K562 (cell line): ENCODE measurements around the gene APLP1. TPM values are rescaled to one million over a fixed set of nuclear protein-coding genes. Genes with fewer than 3 reads are reported as not detected.

Experiments
- ATAC-seq: fragments of 200-7000 bp; cut with Tn5 transposase; 3 replicates; pipeline ENCODE4 v1.9.1; 2020; ENCODE audit warnings: moderate library complexity
- BruUV-seq: library from RNA; stranded (reverse); fragments of 400-500 nt; replicated peaks from 2 replicates; lab custom pipeline; 2021; lab: Mats Ljungman, UMichigan
- CTCF ChIA-PET: fragments of 300-600 bp; formaldehyde crosslinking; extraction: SDS; loops from one replicate; lab custom pipeline; 2021; ENCODE audit warnings: low intra/inter-chr PET ratio; lab: Yijun Ruan, JAX
- POLR2A ChIA-PET: fragments of 300-600, 350-650 bp; sonication (Branson Sonifier 250); formaldehyde crosslinking; extraction: SDS; loops from one replicate; lab custom pipeline; 2021; ENCODE audit warnings: antibody characterized with exemption, inconsistent platforms; lab: Yijun Ruan, JAX
- DNase-seq, 4 experiments: peaks; one replicate each; pipeline versions ENCODE4 v3.0.0 to v3.0.0-alpha.2; 2011 to 2018; ENCODE audit warnings: low spot score in 3 of 4, mixed read lengths in 3 of 4; ENCODE audit errors: extremely low read depth in 1 of 4
- FAIRE-seq: peaks from 2 replicates; lab custom pipeline; 2011; peaks lifted over from hg19 to GRCh38; lab: Jason Lieb, UNC
- H2AFZ ChIP-seq: 2 replicates; pipeline ENCODE4 v1.6.0; 2011; ENCODE audit warnings: low read depth, low read length, control low read depth, inconsistent platforms
- H3K27ac ChIP-seq: fragments of 200-600 bp; 3 replicates; pipeline ENCODE4 v1.8.0; 2011; ENCODE audit warnings: low read depth, mild to moderate bottlenecking, control low read depth, inconsistent platforms, low read length, moderate library complexity, mixed read lengths; ENCODE audit errors: extremely low read depth
- H3K27me3 ChIP-seq, 2 experiments: fragments of 300-600 bp in 1 of 2; 2 replicates in 1 of 2; 3 replicates in 1 of 2; pipeline versions ENCODE4 v1.6.0 to v1.8.0; 2011; ENCODE audit warnings: inconsistent platforms in 2 of 2, low read length in 2 of 2, mild to moderate bottlenecking in 1 of 2, mixed read lengths in 1 of 2, moderate library complexity in 1 of 2; ENCODE audit not compliant: control insufficient read depth in 2 of 2, insufficient read depth in 2 of 2
- H3K36me3 ChIP-seq: fragments of 300-600 bp; 3 replicates; pipeline ENCODE4 v1.8.0; 2011; ENCODE audit warnings: mild to moderate bottlenecking, low read length, inconsistent platforms; ENCODE audit not compliant: control insufficient read depth, insufficient read depth
- H3K4me1 ChIP-seq, 2 experiments: fragments of 200-600 bp in 1 of 2; replicated peaks in 1 of 2; 2 replicates in 1 of 2; 3 replicates in 1 of 2; pipeline versions ENCODE4 v1.5.1 to v1.8.0; 2011; ENCODE audit warnings: inconsistent platforms in 2 of 2, low read length in 2 of 2, mild to moderate bottlenecking in 1 of 2, mixed read lengths in 1 of 2, moderate library complexity in 1 of 2; ENCODE audit not compliant: control insufficient read depth in 2 of 2, insufficient read depth in 2 of 2
- H3K4me2 ChIP-seq: 2 replicates; pipeline ENCODE4 v1.6.1; 2011; ENCODE audit warnings: low read length, control low read depth, inconsistent platforms, mixed read lengths; ENCODE audit not compliant: insufficient read depth
- H3K4me3 ChIP-seq: fragments of 200-600 bp; sonication (generic), shearing (Covaris generic); 2 replicates; pipeline ENCODE4 v1.5.1; 2016; ENCODE audit warnings: control low read depth, inconsistent platforms
- H3K79me2 ChIP-seq: fragments of 200-600 bp; 3 replicates; pipeline ENCODE4 v1.8.0; 2011; ENCODE audit warnings: low read length, inconsistent platforms; ENCODE audit not compliant: control insufficient read depth, insufficient read depth
- H3K9ac ChIP-seq, 2 experiments: 2 replicates each; pipeline versions ENCODE4 v1.6.0 to v1.6.1; 2011; ENCODE audit warnings: low read depth in 2 of 2, low read length in 2 of 2, control low read depth in 1 of 2, inconsistent platforms in 1 of 2, mild to moderate bottlenecking in 1 of 2, mixed read lengths in 1 of 2; ENCODE audit not compliant: insufficient read depth in 1 of 2
- H3K9me1 ChIP-seq: one replicate; pipeline ENCODE4 v1.6.0; 2011; ENCODE audit warnings: inconsistent platforms, mild to moderate bottlenecking, low read length, moderate library complexity; ENCODE audit not compliant: control insufficient read depth, insufficient read depth
- H3K9me3 ChIP-seq: replicated peaks from 2 replicates; pipeline ENCODE4 v1.5.1; 2011; ENCODE audit warnings: low read depth, low read length, inconsistent platforms; ENCODE audit not compliant: control insufficient read depth, insufficient read depth
- H4K20me1 ChIP-seq: replicated peaks from 2 replicates; pipeline ENCODE4 v1.6.1; 2011; ENCODE audit warnings: low read length, inconsistent platforms, mixed read lengths; ENCODE audit not compliant: control insufficient read depth, insufficient read depth
- CBX3 ChIP-seq, 2 experiments: IDR thresholded peaks; 1 replicate in 1 of 2; 2 replicates in 1 of 2; pipeline ENCODE4 v1.6.1; 2012; ENCODE audit warnings: inconsistent platforms in 2 of 2, low read length in 2 of 2, borderline replicate concordance in 1 of 2, control low read depth in 1 of 2
- EGR1 ChIP-seq: fragments of 450-650 bp; conservative IDR thresholded peaks from 2 replicates; pipeline ENCODE4 v1.6.1; 2017; ENCODE audit warnings: mild to moderate bottlenecking
- FOXA3 ChIP-seq, 2 experiments: fragments of 450-650 bp in 1 of 2; sonication (generic) in 1 of 2; formaldehyde crosslinking; IDR thresholded peaks in 1 of 2; conservative IDR thresholded peaks in 1 of 2; 2 replicates each; pipeline versions ENCODE4 v1.4.0 to v1.8.0; 2020 to 2022; ENCODE audit warnings: mild to moderate bottlenecking in 2 of 2, missing genetic modification reagents in 1 of 2
- IRF2 ChIP-seq: sonication (generic); formaldehyde crosslinking; IDR thresholded peaks from 2 replicates; pipeline ENCODE4 v1.8.1; 2022; ENCODE audit warnings: mild to moderate bottlenecking, missing genetic modification reagents
- NFIC ChIP-seq: fragments of 450-650 bp; IDR thresholded peaks from 2 replicates; pipeline ENCODE4 v1.6.1; 2017; ENCODE audit warnings: mild to moderate bottlenecking, inconsistent platforms
- U2AF1 ChIP-seq: fragments of 200-400 bp; formaldehyde crosslinking; optimal IDR thresholded peaks from 2 replicates; pipeline ENCODE3; 2017; ENCODE audit warnings: mild to moderate bottlenecking, low read depth, low read length, moderate library complexity
- WGBS: fragments of 100-300 bp; shearing (Covaris generic); methylation state at CpG from one replicate; pipeline ENCODE4 v1.1.6; 2016; ENCODE audit warnings: low coverage, mixed read lengths; ENCODE audit not compliant: insufficient coverage; ENCODE audit errors: missing lambda C conversion rate; 5-methylcytosine and 5-hydroxymethylcytosine counted together
- in situ Hi-C: fragments of 300-500 bp; cut with MboI; formaldehyde crosslinking; loops from 4 replicates; pipeline ENCODE4 v1.15.0; 2018; ENCODE audit warnings: inconsistent platforms, mixed read lengths
- intact Hi-C: fragments of 100-400 bp; cut with micrococcal nuclease; formaldehyde crosslinking; loops from 2 replicates; pipeline ENCODE4 v1.14.2; 2022
- polyA plus RNA-seq, 8 experiments: library from polyadenylated mRNA; depleted of rRNA in 4 of 8; stranded (reverse) in 5 of 8; unstranded in 3 of 8; fragments of >200 nt; fragmentation: Nextera tagmentation in 2 of 8; fragmentation: Illumina TruSeq in 1 of 8; extraction: Ambion mirVana in 2 of 8; extraction: Trizol in 1 of 8; gene quantifications; 2 replicates each; pipeline versions ENCODE4 v1.2.1 to v1.2.3, GENCODE V29; 2011 to 2014; ENCODE audit warnings: inconsistent platforms in 1 of 8, missing spikeins in 1 of 8
- total RNA-seq, 7 experiments: library from RNA; depleted of rRNA in 6 of 7; stranded (reverse); fragments of >200 nt in 6 of 7; fragmentation: Illumina TruSeq in 2 of 7; extraction: Trizol in 2 of 7; gene quantifications; 2 replicates each; pipeline versions ENCODE4 v1.2.1 to v1.2.3, GENCODE V29; 2011 to 2021; ENCODE audit warnings: low replicate concordance in 1 of 7
- TF ChIP-seq, protein P1 (sequence below): fragments of 450-650 bp; IDR thresholded peaks from 2 replicates; pipeline ENCODE4 v1.7.1; 2018; ENCODE audit warnings: mild to moderate bottlenecking, low read depth; ENCODE audit not compliant: partially characterized antibody
- TF ChIP-seq, protein P2 (sequence below): sonication (generic); formaldehyde crosslinking; IDR thresholded peaks from 2 replicates; pipeline ENCODE4 v1.8.0; 2023; ENCODE audit warnings: missing genetic modification reagents, mild to moderate bottlenecking, borderline replicate concordance
- TF ChIP-seq, protein P3 (sequence below), 2 experiments: fragments of 200-800 bp in 1 of 2; sonication (Bioruptor generic) in 1 of 2; sonication (generic) in 1 of 2; formaldehyde crosslinking in 1 of 2; IDR thresholded peaks in 1 of 2; conservative IDR thresholded peaks in 1 of 2; 2 replicates each; pipeline versions ENCODE4 v1.5.0 to v1.6.1; 2016 to 2020; ENCODE audit warnings: missing compliant biosample characterization in 1 of 2, missing genetic modification characterization in 1 of 2, missing genetic modification reagents in 1 of 2

Gene APLP1
- total and polyA plus RNA-seq, 9 of the 15 experiments (the other 6 are each of a cell fraction or from before 2014, with no cell fraction given) = 0.69 to 9.9 (median 4.7) TPM

DNA sequence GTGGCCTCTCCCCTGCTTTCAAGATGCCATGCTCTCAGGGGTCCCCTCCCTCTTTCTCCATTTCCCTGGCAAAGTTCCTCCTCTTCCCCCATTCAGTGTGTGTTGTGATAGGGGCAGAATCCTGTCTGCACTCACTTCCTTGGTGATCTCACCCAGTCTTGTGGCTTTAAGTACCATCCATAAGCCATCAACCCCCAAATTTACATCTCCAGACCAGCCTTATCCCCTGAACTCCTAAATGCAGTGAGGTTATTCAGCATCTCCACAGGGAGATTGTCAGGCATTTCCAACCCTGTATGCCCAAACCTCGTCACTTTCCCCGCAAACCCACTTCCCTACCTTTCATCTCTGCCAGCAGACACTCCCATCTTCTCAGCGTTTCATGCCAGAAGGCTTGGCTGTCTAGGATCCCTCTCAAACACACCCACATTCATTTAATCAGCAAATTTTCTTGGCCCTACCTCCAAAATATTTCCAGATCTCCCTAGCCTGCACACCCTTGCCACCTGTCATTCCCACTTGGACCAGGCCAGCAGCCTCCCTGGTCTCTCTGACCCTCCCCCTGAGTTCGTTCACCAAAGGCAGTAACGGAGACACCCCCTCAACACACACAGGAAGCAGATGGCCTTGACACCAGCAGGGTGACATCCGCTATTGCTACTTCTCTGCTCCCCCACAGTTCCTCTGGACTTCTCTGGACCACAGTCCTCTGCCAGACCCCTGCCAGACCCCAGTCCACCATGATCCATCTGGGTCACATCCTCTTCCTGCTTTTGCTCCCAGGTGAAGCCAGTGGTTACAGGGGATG is 33.7 kb downstream of the APLP1 start, which contains the start of gene HCST:
Gene HCST (plus strand): TSS at position 676 of the 808 bp plus-strand sequence. CDS start 65 bp downstream, at position 741.
- no peaks in the 10 kb centered on the region for H3K9me1 ChIP-seq
- H3K9me3 ChIP-seq = no peaks in the 10 kb centered on the region
- H4K20me1 ChIP-seq = no peaks in the 10 kb centered on the region
- POLR2A ChIA-PET = interaction anchor here (0.7 to 1.2 kb wide), 2 partner anchors 10 to 33 kb away, joined by 3 to 4 read pairs; no protein-coding TSS in a partner anchor
- DNase-seq = peak in 1 of 4 experiments; percentile 32
- H3K79me2 ChIP-seq = peaks cover 19% of the 10 kb centered on the region; the same call in 2 of the 3 replicates
- H3K9ac ChIP-seq = peak within 1 kb of the TSS; percentile 21 to 61; a peak in 3 of 4 replicates
- H2AFZ ChIP-seq = peak within 1 kb of the TSS; percentile 81
- peaks cover 19 to 41% of the 10 kb centered on the region in 2 experiments for H3K4me1 ChIP-seq
- peaks cover 12% of the 10 kb centered on the region; the same call in 1 of the 3 replicates for H3K36me3 ChIP-seq
- H3K4me2 ChIP-seq = peak within 1 kb of the TSS; percentile 77
- in situ Hi-C loops (no loop called here), intact Hi-C loops (no loop called here)
- no peak for ATAC-seq
- FAIRE-seq = peak; percentile 40
- CTCF ChIA-PET = no interaction called here
- BruUV-seq = no TSS peak
- H3K27me3 ChIP-seq = no peaks in the 10 kb centered on the region
- 22% methylated on average over 6 of the region's 6 CpGs for WGBS
- peak within 1 kb of the TSS; percentile 36 for H3K4me3 ChIP-seq
- H3K27ac ChIP-seq = peak within 1 kb of the TSS; percentile 9; the same call in 1 of the 3 replicates
- TF ChIP-seq EGR1 (peak; percentile 36), U2AF1 (no peak), IRF2 (CRISPR knock-in tag) (0 out of 2 replicates have a peak, but pooled peaks have one; percentile 46), NFIC (no peak), CBX3 (IDR thresholded peaks at IDR 0.05; ENCODE audit: borderline replicate concordance in 1 of 2, low read length in 2 of 2) (no peak), FOXA3 (CRISPR knock-in tag; conservative IDR thresholded peaks at IDR 0.05 in 1 of 2, IDR thresholded peaks at IDR 0.05 in 1 of 2) (no peak)
- TF ChIP-seq, protein P1, sequence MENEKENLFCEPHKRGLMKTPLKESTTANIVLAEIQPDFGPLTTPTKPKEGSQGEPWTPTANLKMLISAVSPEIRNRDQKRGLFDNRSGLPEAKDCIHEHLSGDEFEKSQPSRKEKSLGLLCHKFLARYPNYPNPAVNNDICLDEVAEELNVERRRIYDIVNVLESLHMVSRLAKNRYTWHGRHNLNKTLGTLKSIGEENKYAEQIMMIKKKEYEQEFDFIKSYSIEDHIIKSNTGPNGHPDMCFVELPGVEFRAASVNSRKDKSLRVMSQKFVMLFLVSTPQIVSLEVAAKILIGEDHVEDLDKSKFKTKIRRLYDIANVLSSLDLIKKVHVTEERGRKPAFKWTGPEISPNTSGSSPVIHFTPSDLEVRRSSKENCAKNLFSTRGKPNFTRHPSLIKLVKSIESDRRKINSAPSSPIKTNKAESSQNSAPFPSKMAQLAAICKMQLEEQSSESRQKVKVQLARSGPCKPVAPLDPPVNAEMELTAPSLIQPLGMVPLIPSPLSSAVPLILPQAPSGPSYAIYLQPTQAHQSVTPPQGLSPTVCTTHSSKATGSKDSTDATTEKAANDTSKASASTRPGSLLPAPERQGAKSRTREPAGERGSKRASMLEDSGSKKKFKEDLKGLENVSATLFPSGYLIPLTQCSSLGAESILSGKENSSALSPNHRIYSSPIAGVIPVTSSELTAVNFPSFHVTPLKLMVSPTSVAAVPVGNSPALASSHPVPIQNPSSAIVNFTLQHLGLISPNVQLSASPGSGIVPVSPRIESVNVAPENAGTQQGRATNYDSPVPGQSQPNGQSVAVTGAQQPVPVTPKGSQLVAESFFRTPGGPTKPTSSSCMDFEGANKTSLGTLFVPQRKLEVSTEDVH = no peak
- TF ChIP-seq, protein P2, sequence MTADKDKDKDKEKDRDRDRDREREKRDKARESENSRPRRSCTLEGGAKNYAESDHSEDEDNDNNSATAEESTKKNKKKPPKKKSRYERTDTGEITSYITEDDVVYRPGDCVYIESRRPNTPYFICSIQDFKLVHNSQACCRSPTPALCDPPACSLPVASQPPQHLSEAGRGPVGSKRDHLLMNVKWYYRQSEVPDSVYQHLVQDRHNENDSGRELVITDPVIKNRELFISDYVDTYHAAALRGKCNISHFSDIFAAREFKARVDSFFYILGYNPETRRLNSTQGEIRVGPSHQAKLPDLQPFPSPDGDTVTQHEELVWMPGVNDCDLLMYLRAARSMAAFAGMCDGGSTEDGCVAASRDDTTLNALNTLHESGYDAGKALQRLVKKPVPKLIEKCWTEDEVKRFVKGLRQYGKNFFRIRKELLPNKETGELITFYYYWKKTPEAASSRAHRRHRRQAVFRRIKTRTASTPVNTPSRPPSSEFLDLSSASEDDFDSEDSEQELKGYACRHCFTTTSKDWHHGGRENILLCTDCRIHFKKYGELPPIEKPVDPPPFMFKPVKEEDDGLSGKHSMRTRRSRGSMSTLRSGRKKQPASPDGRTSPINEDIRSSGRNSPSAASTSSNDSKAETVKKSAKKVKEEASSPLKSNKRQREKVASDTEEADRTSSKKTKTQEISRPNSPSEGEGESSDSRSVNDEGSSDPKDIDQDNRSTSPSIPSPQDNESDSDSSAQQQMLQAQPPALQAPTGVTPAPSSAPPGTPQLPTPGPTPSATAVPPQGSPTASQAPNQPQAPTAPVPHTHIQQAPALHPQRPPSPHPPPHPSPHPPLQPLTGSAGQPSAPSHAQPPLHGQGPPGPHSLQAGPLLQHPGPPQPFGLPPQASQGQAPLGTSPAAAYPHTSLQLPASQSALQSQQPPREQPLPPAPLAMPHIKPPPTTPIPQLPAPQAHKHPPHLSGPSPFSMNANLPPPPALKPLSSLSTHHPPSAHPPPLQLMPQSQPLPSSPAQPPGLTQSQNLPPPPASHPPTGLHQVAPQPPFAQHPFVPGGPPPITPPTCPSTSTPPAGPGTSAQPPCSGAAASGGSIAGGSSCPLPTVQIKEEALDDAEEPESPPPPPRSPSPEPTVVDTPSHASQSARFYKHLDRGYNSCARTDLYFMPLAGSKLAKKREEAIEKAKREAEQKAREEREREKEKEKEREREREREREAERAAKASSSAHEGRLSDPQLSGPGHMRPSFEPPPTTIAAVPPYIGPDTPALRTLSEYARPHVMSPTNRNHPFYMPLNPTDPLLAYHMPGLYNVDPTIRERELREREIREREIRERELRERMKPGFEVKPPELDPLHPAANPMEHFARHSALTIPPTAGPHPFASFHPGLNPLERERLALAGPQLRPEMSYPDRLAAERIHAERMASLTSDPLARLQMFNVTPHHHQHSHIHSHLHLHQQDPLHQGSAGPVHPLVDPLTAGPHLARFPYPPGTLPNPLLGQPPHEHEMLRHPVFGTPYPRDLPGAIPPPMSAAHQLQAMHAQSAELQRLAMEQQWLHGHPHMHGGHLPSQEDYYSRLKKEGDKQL (CRISPR knock-in tag) = no peak
- TF ChIP-seq, protein P3, sequence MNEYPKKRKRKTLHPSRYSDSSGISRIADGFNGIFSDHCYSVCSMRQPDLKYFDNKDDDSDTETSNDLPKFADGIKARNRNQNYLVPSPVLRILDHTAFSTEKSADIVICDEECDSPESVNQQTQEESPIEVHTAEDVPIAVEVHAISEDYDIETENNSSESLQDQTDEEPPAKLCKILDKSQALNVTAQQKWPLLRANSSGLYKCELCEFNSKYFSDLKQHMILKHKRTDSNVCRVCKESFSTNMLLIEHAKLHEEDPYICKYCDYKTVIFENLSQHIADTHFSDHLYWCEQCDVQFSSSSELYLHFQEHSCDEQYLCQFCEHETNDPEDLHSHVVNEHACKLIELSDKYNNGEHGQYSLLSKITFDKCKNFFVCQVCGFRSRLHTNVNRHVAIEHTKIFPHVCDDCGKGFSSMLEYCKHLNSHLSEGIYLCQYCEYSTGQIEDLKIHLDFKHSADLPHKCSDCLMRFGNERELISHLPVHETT (CRISPR knock-in tag; conservative IDR thresholded peaks at IDR 0.05 in 1 of 2, IDR thresholded peaks at IDR 0.05 in 1 of 2) = no peak
